GM19240 (cell line): ENCODE results near the gene SYNPO.

Experiments used
- DNase-seq: peaks from one replicate; pipeline ENCODE4 v3.0.0; 2011; ENCODE audit warnings: low spot score; ENCODE audit not compliant: insufficient read length

Gene SYNPO

GRCh38 chr5:150640311-150641005 is at the start of gene SYNPO:
SYNPO (plus strand) TSS chr5:150640660; CDS start chr5:150648276, 7,616 bp downstream.
- no peak for DNase-seq

GRCh38 chr5:150590979-150591695 is 49.3 kb upstream of the SYNPO start:
- no peak for DNase-seq

GRCh38 chr5:150593593-150593992 is 46.9 kb upstream of the SYNPO start:
- DNase-seq, result no peak

- DNase-seq, result no peak
These were observed 46.5 kb upstream of the SYNPO start for GRCh38 chr5:150593996-150594395.

- DNase-seq, result no peak
These were observed 44.9 kb upstream of the SYNPO start for GRCh38 chr5:150595466-150596031.

GRCh38 chr5:150596313-150596712 is 44.1 kb upstream of the SYNPO start:
- no peak for DNase-seq

GRCh38 chr5:150596826-150597225 is 43.6 kb upstream of the SYNPO start:
- no peak for DNase-seq

- DNase-seq, result no peak
These were observed 42.5 kb upstream of the SYNPO start for GRCh38 chr5:150598006-150598405.

GRCh38 chr5:150598821-150599273 is 41.6 kb upstream of the SYNPO start:
- DNase-seq, result no peak

- DNase-seq, result no peak
These were observed 41.2 kb upstream of the SYNPO start for GRCh38 chr5:150599281-150599680.

GRCh38 chr5:150599917-150600511 is 40.4 kb upstream of the SYNPO start:
- no peak for DNase-seq

GRCh38 chr5:150600616-150601490 is 39.6 kb upstream of the SYNPO start:
- no peak for DNase-seq

- no peak for DNase-seq
These were observed 38.7 kb upstream of the SYNPO start for GRCh38 chr5:150601491-150602345.

- no peak for DNase-seq
These were observed 37.4 kb upstream of the SYNPO start for GRCh38 chr5:150603052-150603451.

GRCh38 chr5:150603491-150603890 is 37.0 kb upstream of the SYNPO start:
- DNase-seq, result no peak

GRCh38 chr5:150604010-150604409 is 36.5 kb upstream of the SYNPO start:
- DNase-seq, result no peak

GRCh38 chr5:150604894-150605440 is 35.5 kb upstream of the SYNPO start:
- DNase-seq, result no peak

- DNase-seq, result no peak
These were observed 34.9 kb upstream of the SYNPO start for GRCh38 chr5:150605546-150605945.

GRCh38 chr5:150606476-150606875 is 34.0 kb upstream of the SYNPO start:
- no peak for DNase-seq

- DNase-seq, result no peak
These were observed 33.4 kb upstream of the SYNPO start for GRCh38 chr5:150607105-150607504.
